H1 (cell line): Measurements from ENCODE around the gene ZFP3. TPM values are rescaled to one million over a fixed set of nuclear protein-coding genes. Genes with fewer than 3 reads are reported as not detected.

Experiments
- ASH2L ChIP-seq: fragments of 200-600, 300-600 bp; sonication (generic); IDR thresholded peaks from one replicate; pipeline ENCODE4 v1.7.1; 2017; ENCODE audit warnings: low read length
- ATF2 ChIP-seq: IDR thresholded peaks from 2 replicates; pipeline ENCODE4 v1.6.1; 2012; ENCODE audit warnings: low read length, inconsistent platforms
- CHD2 ChIP-seq: IDR thresholded peaks from 2 replicates; pipeline ENCODE4 v1.6.1; 2012; ENCODE audit warnings: low read length, improper control_type of control experiment
- CREB1 ChIP-seq: IDR thresholded peaks from 2 replicates; pipeline ENCODE4 v1.6.1; 2012; ENCODE audit warnings: inconsistent platforms
- CTBP2 ChIP-seq: IDR thresholded peaks from 2 replicates; pipeline ENCODE4 v1.7.0; 2011; ENCODE audit warnings: borderline replicate concordance, mild to moderate bottlenecking, moderate library complexity, mixed read lengths, low read length; ENCODE audit not compliant: insufficient read depth, insufficient read length
- FOSL1 ChIP-seq: IDR thresholded peaks from 2 replicates; pipeline ENCODE4 v1.6.1; 2011; ENCODE audit warnings: mild to moderate bottlenecking, low read depth, low read length, moderate library complexity; ENCODE audit not compliant: insufficient read depth
- GABPA ChIP-seq: IDR thresholded peaks from 2 replicates; pipeline ENCODE4 v1.6.1; 2011; ENCODE audit warnings: mild to moderate bottlenecking, low read length, moderate library complexity, borderline replicate concordance; ENCODE audit not compliant: insufficient read depth
- GTF2F1 ChIP-seq: IDR thresholded peaks from 2 replicates; pipeline ENCODE4 v1.6.1; 2012; ENCODE audit warnings: low read depth, low read length, improper control_type of control experiment, borderline replicate concordance
- HDAC2 ChIP-seq, 2 experiments: fragments of 300-600 bp in 1 of 2; sonication (generic) in 1 of 2; IDR thresholded peaks; 2 replicates each; pipeline ENCODE4 v1.6.1; 2011 to 2012; ENCODE audit warnings: low read depth in 2 of 2, low read length in 2 of 2, mild to moderate bottlenecking in 2 of 2, moderate library complexity in 2 of 2, borderline replicate concordance in 1 of 2, inconsistent platforms in 1 of 2
- JUN ChIP-seq: IDR thresholded peaks from 2 replicates; pipeline ENCODE4 v1.6.1; 2011; ENCODE audit warnings: low read depth, mild to moderate bottlenecking, improper control_type of control experiment, low read length
- PHF8 ChIP-seq: fragments of 200-600 bp; sonication (generic); conservative IDR thresholded peaks from 2 replicates; pipeline ENCODE4 v1.7.1; 2012; ENCODE audit warnings: low read depth, mild to moderate bottlenecking, inconsistent platforms, low read length, moderate library complexity
- RBBP5 ChIP-seq: IDR thresholded peaks from 2 replicates; pipeline ENCODE4 v1.7.1; 2012; ENCODE audit warnings: low read depth, mild to moderate bottlenecking, inconsistent platforms, low read length, moderate library complexity, borderline replicate concordance
- SIN3A ChIP-seq, 2 experiments: IDR thresholded peaks in 1 of 2; conservative IDR thresholded peaks in 1 of 2; 2 replicates each; pipeline ENCODE4 v1.6.1; 2011 to 2012; ENCODE audit warnings: low read length in 2 of 2, improper control_type of control experiment in 1 of 2, low read depth in 1 of 2, mild to moderate bottlenecking in 1 of 2
- SP2 ChIP-seq: IDR thresholded peaks from 2 replicates; pipeline ENCODE4 v1.6.1; 2012; ENCODE audit warnings: mild to moderate bottlenecking, low read length, inconsistent platforms
- TAF1 ChIP-seq: IDR thresholded peaks from 2 replicates; pipeline ENCODE4 v1.6.1; 2011; ENCODE audit warnings: mild to moderate bottlenecking, low read depth, low read length
- TBP ChIP-seq: IDR thresholded peaks from 2 replicates; pipeline ENCODE4 v1.6.1; 2011; ENCODE audit warnings: low read depth, low read length, improper control_type of control experiment
- TCF12 ChIP-seq: IDR thresholded peaks from 2 replicates; pipeline ENCODE4 v1.6.1; 2011; ENCODE audit warnings: low read depth, mild to moderate bottlenecking, low read length
- TEAD4 ChIP-seq: IDR thresholded peaks from 2 replicates; pipeline ENCODE4 v1.6.1; 2012; ENCODE audit warnings: low read depth, low read length, inconsistent platforms, mixed read lengths
- USF2 ChIP-seq: IDR thresholded peaks from 2 replicates; pipeline ENCODE4 v1.6.1; 2011; ENCODE audit warnings: low read length, improper control_type of control experiment
- polyA plus RNA-seq, 7 experiments: library from polyadenylated mRNA; depleted of rRNA in 3 of 7; stranded (reverse) in 5 of 7; unstranded in 2 of 7; fragments of >200 nt in 5 of 7; fragments of 200-250 nt in 2 of 7; gene quantifications; 1 replicate in 5 of 7; 2 replicates in 1 of 7; 4 replicates in 1 of 7; pipeline versions ENCODE4 v1.2.1 to v1.2.3, GENCODE V29; 2011 to 2013; ENCODE audit warnings: missing spikeins in 2 of 7, mixed read lengths in 2 of 7
- total RNA-seq: library from RNA; stranded (reverse); fragmentation: NEBNext Ultra II Directional; extraction: Animal tissue kit (Norgen Biotek cat#: 25700); gene quantifications from 2 replicates; pipeline ENCODE4 v1.2.1, GENCODE V29; 2021
- TF ChIP-seq, protein P1 (sequence below): IDR thresholded peaks from 2 replicates; pipeline ENCODE4 v1.6.1; 2012; ENCODE audit warnings: inconsistent platforms

The ZFP3 gene
- total and polyA plus RNA-seq, 2 of the 8 experiments (the other 6 are each of a cell fraction or from before 2014, with no cell fraction given), result 0.15 to 0.44 TPM

GRCh38 chr17:5078106-5079028 is at the start of gene ZFP3 (continued):
- no peak for TF ChIP-seq TAF1
- no peak for TF ChIP-seq ATF2
- no peak for TF ChIP-seq GTF2F1
- no peak for TF ChIP-seq FOSL1
- TF ChIP-seq, protein P1, sequence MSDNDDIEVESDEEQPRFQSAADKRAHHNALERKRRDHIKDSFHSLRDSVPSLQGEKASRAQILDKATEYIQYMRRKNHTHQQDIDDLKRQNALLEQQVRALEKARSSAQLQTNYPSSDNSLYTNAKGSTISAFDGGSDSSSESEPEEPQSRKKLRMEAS, result peak; percentile 95
- no peak for TF ChIP-seq CTBP2
- TF ChIP-seq CHD2, result no peak
- no peak for TF ChIP-seq SIN3A (conservative IDR thresholded peaks at IDR 0.05 in 1 of 2, IDR thresholded peaks at IDR 0.05 in 1 of 2; ENCODE audit: low read depth in 1 of 2, low read length in 2 of 2)
- TF ChIP-seq RBBP5, result 0 out of 2 replicates have a peak, but pooled peaks have one; percentile 34
- 0 out of 2 replicates have a peak, but pooled peaks have one; percentile 28 for TF ChIP-seq PHF8
- no peak for TF ChIP-seq JUN
- peak; percentile 72 for TF ChIP-seq GABPA
- TF ChIP-seq ASH2L, result peak; percentile 40
- peak; percentile 44 for TF ChIP-seq CREB1
- TF ChIP-seq TCF12, result no peak
- TF ChIP-seq HDAC2 (IDR thresholded peaks at IDR 0.05; ENCODE audit: borderline replicate concordance in 1 of 2, low read depth in 2 of 2, low read length in 2 of 2), result no peak
- TF ChIP-seq SP2, result peak; percentile 71
- no peak for TF ChIP-seq USF2
- TF ChIP-seq TBP, result 0 out of 2 replicates have a peak, but pooled peaks have one; percentile 24
- no peak for TF ChIP-seq TEAD4
